HTERT RPE-1 (cell line): ENCODE results near the gene NTNG2.

ENCODE experiments used
- in situ Hi-C: fragments of 300-500 bp; cut with MboI; formaldehyde crosslinking; loops from 4 replicates; pipeline ENCODE4 v1.14.3; 2020; ENCODE audit warnings: low sequenced_read_pairs

Gene NTNG2

DNA sequence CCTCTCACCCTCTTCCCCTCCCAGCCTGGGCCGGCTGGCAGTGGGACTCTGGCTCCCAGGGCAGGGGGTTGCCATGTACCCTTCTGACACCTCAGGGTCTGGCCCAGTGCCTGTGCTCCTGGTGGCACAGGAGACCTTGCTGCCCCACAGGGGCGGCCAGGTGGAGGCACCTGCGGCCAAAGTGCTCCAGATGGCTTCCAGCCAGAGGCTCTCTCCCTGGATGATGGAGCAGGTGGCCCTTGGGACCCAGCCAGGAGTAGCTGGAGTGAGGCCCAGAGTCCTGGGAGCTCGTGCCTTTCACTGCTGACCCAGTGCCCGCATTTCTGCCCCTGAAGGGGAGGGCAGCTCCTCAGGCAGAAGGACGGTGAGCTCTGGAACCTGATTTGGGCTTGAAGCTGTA lies 87.3 kb downstream of the NTNG2 start:
- in situ Hi-C loops: no loop called here

DNA sequence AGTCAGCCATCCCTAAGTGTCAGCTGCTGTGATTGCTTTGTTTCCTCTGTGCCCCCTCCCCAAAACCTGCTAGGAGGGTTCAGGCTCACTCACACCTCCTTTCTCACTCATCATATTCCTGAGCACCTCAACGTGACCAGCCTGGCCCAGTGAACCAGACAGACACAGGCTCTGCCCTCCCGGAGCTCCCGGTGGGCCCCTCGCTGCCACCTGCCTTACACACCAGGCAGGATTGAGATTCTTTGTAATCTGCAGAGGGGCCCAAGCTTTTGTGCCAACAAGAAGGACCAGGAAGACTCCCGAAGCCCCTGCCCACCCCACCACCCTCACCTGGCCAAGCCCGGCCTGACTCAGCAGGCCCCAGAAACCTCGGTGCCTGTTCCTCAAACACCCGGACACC lies 87.8 kb downstream of the NTNG2 start:
- in situ Hi-C loops: loop anchor here (25.0 kb wide), 1 partner anchor 487 kb away; no protein-coding TSS in a partner anchor

DNA sequence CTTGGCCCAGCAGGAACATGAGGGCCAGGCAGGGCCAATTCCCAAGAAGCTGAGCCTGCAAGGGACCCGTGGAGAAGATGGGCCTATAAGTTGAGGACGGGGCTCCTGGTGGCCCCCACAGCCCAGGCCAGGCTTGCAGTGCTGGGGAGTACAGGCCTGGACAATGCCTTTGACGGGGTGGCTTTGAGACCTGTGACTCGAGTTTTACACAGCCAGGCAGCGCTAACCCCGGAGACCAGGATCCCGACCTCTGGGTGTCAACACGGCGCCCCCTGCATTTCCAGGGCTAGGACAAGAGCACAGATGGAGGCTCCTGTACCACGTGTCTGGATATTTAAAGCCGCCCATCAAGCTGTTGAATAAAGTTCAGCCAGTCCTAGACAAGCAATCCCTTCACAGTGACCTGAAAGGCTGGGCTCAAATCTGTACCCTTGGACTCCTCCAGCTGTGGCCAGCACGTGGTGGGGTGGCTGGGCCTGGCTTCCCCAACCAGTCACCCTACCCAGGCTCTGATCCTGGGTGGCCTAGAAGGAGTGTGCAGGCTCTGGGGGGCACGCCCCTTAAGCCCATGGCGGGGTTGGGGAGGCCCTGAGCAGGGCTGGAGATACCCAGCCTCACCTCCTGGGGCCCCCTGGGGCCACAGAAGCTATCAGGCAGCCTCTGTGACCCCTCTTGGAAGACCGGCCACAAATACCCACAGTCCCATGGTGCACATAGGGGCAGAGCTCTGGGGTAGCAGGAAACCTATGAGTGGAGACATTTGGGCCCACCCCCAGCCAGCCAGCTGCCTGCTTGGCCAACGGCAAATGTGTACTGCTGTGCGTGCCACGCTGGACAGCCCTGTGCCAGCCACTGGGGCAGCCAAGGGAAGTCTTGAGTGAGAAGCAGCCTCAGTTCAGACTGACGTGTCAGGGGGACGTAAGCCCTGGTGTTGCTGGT lies 88.7 kb downstream of the NTNG2 start:
- in situ Hi-C loops: loop anchor here (25.0 kb wide), 1 partner anchor 488 kb away; no protein-coding TSS in a partner anchor

DNA sequence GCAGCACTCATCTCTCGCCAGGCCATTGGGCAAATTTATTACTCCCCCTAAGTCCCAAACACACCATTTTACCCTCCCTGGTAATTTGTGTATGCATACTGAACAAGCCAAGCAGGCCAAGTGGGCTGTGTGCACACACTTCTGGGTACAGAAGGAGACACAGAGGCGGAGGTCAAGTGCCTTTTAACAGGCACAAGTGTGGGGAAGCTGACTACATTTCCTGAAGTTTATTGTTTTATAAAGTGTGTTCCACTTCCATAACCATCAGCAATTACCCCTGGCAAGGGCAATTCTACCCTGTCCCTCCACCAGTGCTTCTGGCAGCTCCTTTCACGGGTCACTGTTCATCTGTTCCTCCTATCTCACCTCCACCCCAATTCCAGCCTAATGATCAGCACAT lies 99.0 kb downstream of the NTNG2 start:
- in situ Hi-C loops: loop anchor here (25.0 kb wide), 1 partner anchor 499 kb away; no protein-coding TSS in a partner anchor

DNA sequence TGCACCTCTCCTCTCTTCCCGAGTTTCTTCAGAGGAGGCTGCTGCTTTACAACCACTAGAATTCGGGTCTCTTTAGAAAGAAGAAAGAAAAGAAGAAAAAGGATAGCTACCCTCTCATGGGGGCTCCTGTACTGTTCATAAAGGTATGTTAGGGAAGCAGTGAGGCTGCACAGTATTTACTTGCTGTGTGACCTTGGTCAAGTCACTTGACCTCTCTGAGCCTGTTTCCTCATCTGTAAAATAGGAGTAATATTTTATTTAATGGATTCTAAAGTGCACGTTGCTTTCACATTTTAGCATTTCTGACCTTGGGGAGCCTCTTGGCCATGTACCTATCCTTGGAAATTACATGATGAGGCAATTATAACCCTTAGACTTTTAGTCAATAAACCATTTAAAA lies 104.2 kb downstream of the NTNG2 start:
- in situ Hi-C loops: loop anchor here (25.0 kb wide), 1 partner anchor 504 kb away; no protein-coding TSS in a partner anchor

DNA sequence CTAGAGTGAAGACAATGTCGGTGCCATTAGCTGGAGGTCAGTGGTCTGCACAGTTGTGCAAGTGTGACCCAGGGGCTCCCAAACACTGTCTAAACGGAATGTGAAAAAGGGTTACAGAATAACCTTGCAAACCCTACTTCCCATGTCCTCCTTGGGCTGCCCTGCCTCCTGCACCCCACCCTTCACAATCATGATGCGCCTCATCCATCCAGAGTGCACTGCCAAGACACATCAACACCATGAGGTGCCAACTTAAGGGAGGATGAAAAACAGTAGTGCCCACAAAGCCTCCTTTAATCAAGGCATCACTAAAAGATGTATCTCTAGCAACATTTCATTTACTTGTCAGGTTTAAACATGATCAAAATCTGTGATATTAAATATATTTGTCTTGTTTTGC lies 105.8 kb downstream of the NTNG2 start:
- in situ Hi-C loops: loop anchor here (25.0 kb wide), 1 partner anchor 505 kb away; no protein-coding TSS in a partner anchor

DNA sequence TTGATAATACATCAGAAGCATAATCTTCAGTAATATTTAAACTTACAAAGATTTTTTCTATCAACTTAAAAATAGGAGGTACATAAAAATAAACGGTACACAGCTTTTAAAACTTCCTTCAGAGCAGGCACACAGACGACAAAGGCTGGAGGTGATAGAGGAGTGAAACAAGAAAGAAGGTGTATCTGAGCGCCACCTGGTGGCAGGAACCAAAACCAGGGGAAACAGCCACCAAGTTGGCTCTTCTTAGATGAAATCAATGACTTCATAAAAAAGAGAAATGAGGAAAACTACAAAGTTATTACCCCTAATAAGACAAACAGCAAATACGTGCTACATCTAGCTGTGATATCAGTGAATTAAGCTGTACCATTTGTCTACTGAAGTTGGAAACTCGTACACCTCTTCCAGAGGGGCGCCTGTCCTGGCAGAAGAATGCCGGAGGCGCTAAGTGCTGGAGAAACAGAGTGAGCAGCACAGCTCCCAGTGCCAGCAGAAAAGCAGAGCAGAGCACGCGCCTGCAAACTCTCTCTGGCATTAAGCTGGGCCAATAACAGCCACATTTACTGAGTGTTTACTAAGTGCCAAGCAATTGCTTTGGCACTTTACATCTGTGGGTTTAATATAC lies 107.0 kb downstream of the NTNG2 start:
- in situ Hi-C loops: loop anchor here (25.0 kb wide), 1 partner anchor 507 kb away; no protein-coding TSS in a partner anchor

DNA sequence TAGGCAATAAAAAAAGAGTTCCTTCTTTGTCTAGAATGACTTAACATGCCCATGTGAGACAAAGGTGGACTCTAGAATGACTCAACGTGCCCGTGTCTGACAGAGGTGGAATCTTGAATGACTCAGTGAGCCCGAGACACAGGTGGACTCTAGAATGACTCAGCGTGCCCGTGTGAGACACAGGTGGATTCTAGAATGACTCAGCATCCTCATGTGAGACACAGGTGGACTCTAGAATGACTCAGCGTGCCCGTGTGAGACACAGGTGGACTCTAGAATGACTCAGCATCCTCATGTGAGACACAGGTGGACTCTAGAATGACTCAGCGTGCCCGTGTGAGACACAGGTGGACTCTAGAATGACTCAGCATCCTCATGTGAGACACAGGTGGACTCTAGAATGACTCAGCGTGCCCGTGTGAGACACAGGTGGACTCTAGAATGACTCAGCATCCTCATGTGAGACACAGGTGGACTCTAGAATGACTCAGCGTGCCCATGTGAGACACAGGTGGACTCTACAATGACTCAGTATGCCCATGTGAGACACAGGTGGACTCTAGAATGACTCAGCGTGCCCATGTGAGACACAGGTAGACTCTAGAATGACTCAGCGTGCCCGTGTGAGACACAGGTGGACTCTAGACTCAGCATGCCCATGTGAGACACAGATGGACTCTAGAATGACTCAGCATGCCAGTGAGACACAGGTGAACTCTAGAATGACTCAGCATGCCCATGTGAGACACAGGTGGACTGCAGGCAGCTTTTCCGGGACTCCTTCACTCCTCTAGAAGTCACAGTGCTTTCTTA lies 108.1 kb downstream of the NTNG2 start:
- in situ Hi-C loops: loop anchor here (25.0 kb wide), 1 partner anchor 508 kb away; no protein-coding TSS in a partner anchor

DNA sequence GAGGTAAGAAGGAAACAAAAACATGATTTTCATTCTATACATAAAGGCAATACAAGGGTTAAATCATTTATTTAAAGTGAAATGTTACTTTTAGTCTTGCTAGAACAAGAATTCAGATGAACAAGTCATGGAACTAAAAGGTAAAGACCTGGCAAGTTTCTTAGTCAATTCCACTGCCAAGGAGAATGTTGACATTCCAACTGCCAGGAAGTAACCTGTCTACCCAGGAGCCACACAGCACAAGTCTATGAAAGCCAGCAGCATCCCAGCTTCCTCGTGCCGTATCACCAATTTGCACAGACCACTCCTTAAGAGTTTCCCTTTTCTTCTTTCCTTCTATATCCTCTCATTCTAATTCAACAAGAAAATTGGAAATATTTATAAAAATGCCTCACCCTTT lies 113.0 kb downstream of the NTNG2 start:
- in situ Hi-C loops: loop anchor here (25.0 kb wide), 1 partner anchor 513 kb away; no protein-coding TSS in a partner anchor

DNA sequence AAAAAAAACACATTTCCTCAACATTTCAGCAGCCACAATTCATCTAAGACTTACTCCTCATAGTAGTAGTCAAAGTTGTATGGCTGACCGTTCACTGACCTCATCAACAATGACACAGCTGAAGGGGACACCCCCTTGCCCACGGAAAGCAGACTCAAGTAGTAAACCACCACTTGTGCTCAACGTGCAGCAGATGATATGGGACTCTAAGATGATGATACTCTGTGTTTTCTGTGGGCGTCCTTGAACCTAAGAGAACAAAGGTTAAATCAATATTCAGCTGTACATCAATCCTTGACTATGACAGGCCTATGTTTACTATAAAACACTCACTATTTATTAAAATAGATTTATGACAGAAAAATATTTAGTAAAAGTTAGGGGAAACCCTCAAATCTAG lies 121.3 kb downstream of the NTNG2 start:
- in situ Hi-C loops: no loop called here

DNA sequence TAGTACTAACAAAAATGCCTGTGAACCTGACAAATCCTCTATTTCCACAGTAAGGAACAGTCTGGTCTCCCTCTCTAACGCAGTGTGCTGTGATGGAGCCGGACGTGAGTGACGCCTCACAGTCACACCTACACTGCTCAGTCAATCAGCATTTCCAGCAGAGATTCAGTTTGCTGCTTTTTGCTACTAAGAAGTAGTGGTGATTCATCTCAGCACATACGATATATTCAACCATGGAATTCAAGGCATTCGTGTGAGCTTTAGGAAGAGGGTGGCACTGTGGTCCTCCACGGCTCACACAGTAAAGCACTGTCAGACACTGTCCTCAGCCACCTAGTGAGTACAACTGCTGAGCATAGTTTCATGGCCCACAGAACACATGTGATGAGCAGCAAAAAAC lies 122.0 kb downstream of the NTNG2 start:
- in situ Hi-C loops: no loop called here

DNA sequence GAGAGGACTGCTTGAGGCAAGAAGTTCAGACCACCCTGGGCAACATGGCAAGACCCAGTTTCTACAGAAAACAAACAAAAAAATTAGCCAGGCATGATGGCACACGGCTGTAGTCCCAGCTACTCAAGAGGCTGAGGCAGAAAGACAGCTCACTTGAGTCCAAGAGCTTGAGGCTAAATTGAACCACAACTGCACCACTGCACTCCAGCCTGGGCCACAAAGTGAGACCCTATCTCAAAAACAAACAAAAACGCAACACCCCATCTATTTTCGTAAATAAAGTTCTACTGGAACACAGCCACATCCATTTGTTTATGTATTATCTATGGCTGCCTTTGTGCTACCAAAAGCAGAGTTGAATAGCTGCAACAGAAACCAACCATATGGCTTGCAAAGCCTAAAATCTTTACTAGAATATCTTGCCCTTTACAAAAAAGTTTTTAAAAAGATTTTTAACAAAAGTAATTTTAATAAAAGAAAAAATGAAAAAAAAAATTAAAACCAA lies 125.5 kb downstream of the NTNG2 start:
- in situ Hi-C loops: no loop called here

DNA sequence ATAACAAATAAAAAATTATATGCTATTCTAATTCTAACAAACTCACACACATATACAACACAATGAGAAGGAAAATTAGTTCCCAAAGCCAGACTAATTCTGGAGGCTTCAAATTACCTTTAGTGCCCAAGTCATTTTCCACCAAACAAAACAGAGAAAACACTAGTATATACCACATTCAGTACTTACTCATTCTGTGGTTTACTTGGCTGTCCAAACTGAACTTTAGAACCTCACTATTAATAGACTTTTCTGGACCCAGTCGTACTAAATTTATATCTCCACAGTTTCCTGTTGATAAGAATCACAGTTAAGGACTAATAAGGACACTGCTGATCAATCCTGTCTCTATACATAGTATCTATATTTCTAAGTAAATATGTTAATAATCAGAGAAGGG lies 126.5 kb downstream of the NTNG2 start:
- in situ Hi-C loops: no loop called here

DNA sequence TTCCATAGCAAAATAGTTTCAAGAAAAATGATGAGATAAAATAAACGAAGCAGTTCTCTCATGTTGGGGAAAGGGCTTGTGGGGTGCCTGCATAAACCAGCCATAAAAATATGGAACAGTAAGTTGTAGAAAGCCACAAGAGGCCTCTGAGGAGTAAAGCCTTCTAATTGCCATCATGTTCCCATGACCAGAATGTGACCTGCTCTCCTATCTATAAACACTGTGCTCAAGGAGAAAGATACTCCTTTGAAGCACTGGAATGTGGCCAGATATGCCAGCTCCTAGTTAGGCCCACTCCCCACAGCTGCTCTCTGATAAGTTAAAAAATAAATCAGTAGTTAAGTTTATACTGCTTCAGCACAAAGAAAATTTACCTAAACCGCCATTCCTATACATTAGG lies 127.1 kb downstream of the NTNG2 start:
- in situ Hi-C loops: no loop called here

DNA sequence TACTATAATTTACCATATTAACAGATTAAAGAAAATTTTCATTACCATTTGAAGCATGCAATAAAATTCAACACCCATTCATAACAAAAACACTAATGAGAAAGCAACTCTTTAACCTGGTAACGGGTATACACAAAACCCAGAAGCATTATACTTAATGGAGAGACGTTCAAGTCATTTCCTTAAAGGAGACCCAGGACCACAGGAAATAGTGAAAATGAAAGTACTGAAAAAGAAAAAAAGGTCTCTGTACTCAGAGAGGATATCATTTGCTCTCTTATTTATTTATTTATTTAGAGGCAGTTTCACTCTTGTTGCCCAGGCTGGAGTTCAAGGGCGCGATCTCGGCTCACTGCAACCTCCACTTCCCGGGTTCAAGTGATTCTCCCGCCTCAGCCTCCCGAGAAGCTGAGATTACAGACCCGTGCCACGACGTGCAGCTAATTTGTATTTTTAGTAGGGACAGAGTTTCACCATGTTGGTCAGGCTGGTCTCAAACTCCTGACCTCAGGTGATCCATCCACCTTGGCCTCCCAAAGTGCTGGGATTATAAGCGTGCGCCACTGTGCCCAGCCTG lies 131.4 kb downstream of the NTNG2 start:
- in situ Hi-C loops: no loop called here
